Mammary epithelial cell (primary cell): ENCODE results near the gene TES.

Source experiments
- CTCF ChIP-seq, 2 donors: IDR thresholded peaks in 1 of 2; conservative IDR thresholded peaks in 1 of 2; 2 replicates each; pipeline ENCODE4 v1.5.1; 2011 to 2012; ENCODE audit warnings: inconsistent platforms in 2 of 2, low read length in 2 of 2, mild to moderate bottlenecking in 2 of 2, control low read depth in 1 of 2, low read depth in 1 of 2; ENCODE audit not compliant: insufficient read depth in 1 of 2; ENCODE audit errors: extremely low read depth in 1 of 2
- EZH2 ChIP-seq: IDR thresholded peaks from 2 replicates; pipeline ENCODE4 v1.6.1; 2012; ENCODE audit warnings: low read length, inconsistent platforms, borderline replicate concordance

- TF ChIP-seq CTCF (conservative IDR thresholded peaks at IDR 0.05 in 1 of 2, IDR thresholded peaks at IDR 0.05 in 1 of 2; ENCODE audit: extremely low read depth in 1 of 2, insufficient read depth in 1 of 2, low read depth in 1 of 2, low read length in 2 of 2) (no peak), EZH2 (no peak)
Measured at GRCh38 chr7:116227678-116228239, 17.4 kb downstream of the TES start.
